GM23338 (cell line): Measurements from ENCODE around the gene TRIP10. TPM values are rescaled to one million over a fixed set of nuclear protein-coding genes. Genes with fewer than 3 reads are reported as not detected.

Experiments
- ATAC-seq: fragments of 200-7000 bp; cut with Tn5 transposase; 3 replicates; pipeline ENCODE4 v1.9.1; 2020
- DNase-seq: peaks from one replicate; pipeline ENCODE4 v3.0.0-alpha.2; 2015; ENCODE audit warnings: low spot score
- H2AFZ ChIP-seq: fragments of 200-600 bp; sonication (generic); 2 replicates; pipeline ENCODE4 v1.8.0; 2016; ENCODE audit warnings: antibody characterized with exemption, mild to moderate bottlenecking, moderate library complexity
- H3F3A ChIP-seq: fragments of 200-600 bp; sonication (generic); replicated peaks from 2 replicates; pipeline ENCODE4 v1.8.0; 2017; ENCODE audit warnings: antibody characterized with exemption, mixed run types, low read depth
- H3K27ac ChIP-seq: fragments of 200-600 bp; sonication (generic); 2 replicates; pipeline ENCODE4 v1.6.1; 2016; ENCODE audit warnings: low read depth
- H3K27me3 ChIP-seq: fragments of 200-600 bp; sonication (generic); 2 replicates; pipeline ENCODE4 v1.8.0; 2016; ENCODE audit warnings: mild to moderate bottlenecking, mixed run types, moderate library complexity; ENCODE audit not compliant: insufficient read depth
- H3K36me3 ChIP-seq: fragments of 200-600 bp; sonication (generic); 2 replicates; pipeline ENCODE4 v1.8.0; 2016; ENCODE audit warnings: mild to moderate bottlenecking; ENCODE audit not compliant: insufficient read depth
- H3K4me1 ChIP-seq: fragments of 200-600 bp; sonication (generic); 2 replicates; pipeline ENCODE4 v1.8.0; 2016; ENCODE audit warnings: mild to moderate bottlenecking, moderate library complexity; ENCODE audit not compliant: insufficient read depth
- H3K4me2 ChIP-seq: fragments of 200-600 bp; sonication (generic); 2 replicates; pipeline ENCODE4 v1.7.1; 2017; ENCODE audit warnings: mixed run types
- H3K4me3 ChIP-seq: fragments of 200-600 bp; sonication (generic); 2 replicates; pipeline ENCODE4 v1.6.1; 2016; ENCODE audit warnings: mixed run types
- H3K79me2 ChIP-seq: fragments of 200-600 bp; sonication (generic); replicated peaks from 2 replicates; pipeline ENCODE4 v1.8.0; 2017; ENCODE audit warnings: mild to moderate bottlenecking; ENCODE audit not compliant: insufficient read depth
- H3K9me2 ChIP-seq: fragments of 200-600 bp; sonication (generic); 2 replicates; pipeline ENCODE4 v1.8.0; 2017; ENCODE audit not compliant: insufficient read depth
- H4K20me1 ChIP-seq: fragments of 200-600 bp; sonication (generic); replicated peaks from 2 replicates; pipeline ENCODE4 v1.8.0; 2017; ENCODE audit warnings: mild to moderate bottlenecking; ENCODE audit not compliant: insufficient read depth
- H3K27ac Mint-ChIP-seq: 2 replicates; pipeline ENCODE4 v1.8.0; 2020; ENCODE audit warnings: inconsistent platforms, mild to moderate bottlenecking, moderate library complexity, mixed read lengths
- H3K27me3 Mint-ChIP-seq: 3 replicates; pipeline ENCODE4 v1.8.0; 2022; ENCODE audit warnings: low read depth, mild to moderate bottlenecking, moderate library complexity, mixed read lengths, inconsistent platforms; ENCODE audit not compliant: insufficient read depth, poor library complexity
- H3K36me3 Mint-ChIP-seq: 3 replicates; pipeline ENCODE4 v1.8.0; 2021; ENCODE audit warnings: low read depth, mild to moderate bottlenecking, inconsistent platforms, moderate library complexity, mixed read lengths
- H3K4me1 Mint-ChIP-seq: 3 replicates; pipeline ENCODE4 v1.8.0; 2020; ENCODE audit warnings: mild to moderate bottlenecking, inconsistent platforms, mixed read lengths
- H3K4me3 Mint-ChIP-seq: 3 replicates; pipeline ENCODE4 v1.8.0; 2021; ENCODE audit warnings: moderate library complexity, mild to moderate bottlenecking, inconsistent platforms, mixed read lengths
- H3K9me3 Mint-ChIP-seq: 3 replicates; pipeline ENCODE4 v1.8.0; 2020; ENCODE audit warnings: moderate library complexity, mild to moderate bottlenecking, inconsistent platforms, mixed read lengths
- EZH2 ChIP-seq: fragments of 200-600 bp; sonication (generic); IDR thresholded peaks from one replicate; pipeline ENCODE4 v1.8.0; 2017; ENCODE audit warnings: antibody characterized with exemption, mild to moderate bottlenecking, low read depth; ENCODE audit not compliant: unreplicated experiment
- EZH2phosphoT487 ChIP-seq: fragments of 200-600 bp; sonication (generic); IDR thresholded peaks from one replicate; pipeline ENCODE4 v1.8.1; 2018; ENCODE audit warnings: antibody characterized with exemption; ENCODE audit not compliant: unreplicated experiment
- JUNB ChIP-seq: IDR thresholded peaks from one replicate; pipeline ENCODE4 v1.6.1; 2016; ENCODE audit warnings: antibody characterized with exemption; ENCODE audit not compliant: unreplicated experiment
- NANOG ChIP-seq: IDR thresholded peaks from 2 replicates; pipeline ENCODE4 v1.6.1; 2016; ENCODE audit warnings: antibody characterized with exemption, borderline replicate concordance
- POLR2AphosphoS5 ChIP-seq: IDR thresholded peaks from 2 replicates; pipeline ENCODE4 v1.6.1; 2016; ENCODE audit warnings: antibody characterized with exemption, low read depth
- STAT1 ChIP-seq: IDR thresholded peaks from one replicate; pipeline ENCODE4 v1.6.1; 2016; ENCODE audit warnings: antibody characterized with exemption; ENCODE audit not compliant: unreplicated experiment
- ZNF114 ChIP-seq: fragments of 250-450 bp; sonication (Bioruptor Pico); IDR thresholded peaks from 2 replicates; pipeline ENCODE4 v1.5.0; 2020; ENCODE audit warnings: mild to moderate bottlenecking, moderate library complexity
- ZNF331 ChIP-seq: fragments of 250-450 bp; sonication (Bioruptor Pico); IDR thresholded peaks from 2 replicates; pipeline ENCODE4 v1.5.0; 2020; ENCODE audit warnings: low read depth, mild to moderate bottlenecking, moderate library complexity
- polyA plus RNA-seq: library from polyadenylated mRNA; unstranded; fragments of >200 nt; fragmentation: Nextera tagmentation; extraction: Ambion mirVana; gene quantifications from 2 replicates; pipeline ENCODE4 v1.2.1, GENCODE V29; 2016
- total RNA-seq: library from RNA; depleted of rRNA; stranded (reverse); fragments of >200 nt; shearing (Covaris generic); gene quantifications from 2 replicates; pipeline ENCODE4 v1.2.3, GENCODE V29; 2014
- TF ChIP-seq, protein P1 (sequence below): fragments of 250-450 bp; sonication (Bioruptor Pico); IDR thresholded peaks from 2 replicates; pipeline ENCODE4 v1.5.0; 2020; ENCODE audit warnings: mild to moderate bottlenecking, moderate library complexity
- TF ChIP-seq, protein P2 (sequence below): IDR thresholded peaks from one replicate; pipeline ENCODE4 v1.6.1; 2018; ENCODE audit warnings: antibody characterized with exemption; ENCODE audit not compliant: unreplicated experiment
- TF ChIP-seq, protein P3 (sequence below), 2 experiments: fragments of 200-600 bp in 1 of 2; sonication (generic) in 1 of 2; conservative IDR thresholded peaks; 2 replicates each; pipeline versions ENCODE4 v1.5.1 to v1.6.1; 2016 to 2017; ENCODE audit warnings: antibody characterized with exemption in 2 of 2, low read depth in 2 of 2, mild to moderate bottlenecking in 2 of 2, moderate library complexity in 1 of 2
- TF ChIP-seq, protein P4 (sequence below): IDR thresholded peaks from 2 replicates; pipeline ENCODE4 v1.6.1; 2016; ENCODE audit warnings: antibody characterized with exemption

TRIP10 gene
- total and polyA plus RNA-seq, 2 experiments from 2014 or later, result 56.8 to 68.5 TPM

DNA sequence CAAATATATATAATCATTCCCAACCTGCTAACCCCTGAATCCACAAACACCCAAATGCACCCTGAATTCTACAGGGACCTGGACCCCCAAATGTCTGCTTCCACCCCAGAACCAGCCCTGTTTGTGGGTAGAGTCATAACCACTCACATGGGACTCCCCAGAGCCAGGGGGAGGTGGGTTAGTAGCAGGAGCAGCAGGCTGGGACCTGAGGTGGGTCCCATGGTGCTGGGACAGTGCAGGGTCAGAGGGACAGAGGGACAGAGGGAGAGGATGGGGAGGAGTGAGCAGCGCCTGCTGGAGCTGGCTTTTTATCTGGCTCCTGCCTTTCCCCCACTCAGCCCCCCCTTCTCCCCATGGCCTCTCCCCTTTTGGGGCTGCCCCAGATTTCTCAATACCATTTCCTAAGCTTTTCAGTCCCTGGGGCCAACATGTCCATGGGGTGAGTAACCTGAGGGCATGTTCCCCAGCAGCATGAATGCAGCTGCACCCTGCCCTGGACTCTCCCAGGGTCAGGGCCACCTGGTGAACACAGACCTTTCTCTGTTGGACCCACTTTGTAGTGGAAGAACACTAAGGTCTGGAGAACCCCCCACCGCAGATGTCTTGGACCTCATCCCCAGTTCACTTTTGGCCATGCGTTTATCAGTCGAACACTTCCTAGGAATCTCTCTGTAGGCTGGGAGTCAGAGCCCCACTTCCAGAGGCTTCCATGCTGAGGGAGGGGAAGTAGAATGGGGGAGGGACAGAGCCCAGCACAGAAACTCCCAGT, 18.9 kb upstream of the TRIP10 start, which contains the start of gene C3 (continued):
- TF ChIP-seq, protein P1, sequence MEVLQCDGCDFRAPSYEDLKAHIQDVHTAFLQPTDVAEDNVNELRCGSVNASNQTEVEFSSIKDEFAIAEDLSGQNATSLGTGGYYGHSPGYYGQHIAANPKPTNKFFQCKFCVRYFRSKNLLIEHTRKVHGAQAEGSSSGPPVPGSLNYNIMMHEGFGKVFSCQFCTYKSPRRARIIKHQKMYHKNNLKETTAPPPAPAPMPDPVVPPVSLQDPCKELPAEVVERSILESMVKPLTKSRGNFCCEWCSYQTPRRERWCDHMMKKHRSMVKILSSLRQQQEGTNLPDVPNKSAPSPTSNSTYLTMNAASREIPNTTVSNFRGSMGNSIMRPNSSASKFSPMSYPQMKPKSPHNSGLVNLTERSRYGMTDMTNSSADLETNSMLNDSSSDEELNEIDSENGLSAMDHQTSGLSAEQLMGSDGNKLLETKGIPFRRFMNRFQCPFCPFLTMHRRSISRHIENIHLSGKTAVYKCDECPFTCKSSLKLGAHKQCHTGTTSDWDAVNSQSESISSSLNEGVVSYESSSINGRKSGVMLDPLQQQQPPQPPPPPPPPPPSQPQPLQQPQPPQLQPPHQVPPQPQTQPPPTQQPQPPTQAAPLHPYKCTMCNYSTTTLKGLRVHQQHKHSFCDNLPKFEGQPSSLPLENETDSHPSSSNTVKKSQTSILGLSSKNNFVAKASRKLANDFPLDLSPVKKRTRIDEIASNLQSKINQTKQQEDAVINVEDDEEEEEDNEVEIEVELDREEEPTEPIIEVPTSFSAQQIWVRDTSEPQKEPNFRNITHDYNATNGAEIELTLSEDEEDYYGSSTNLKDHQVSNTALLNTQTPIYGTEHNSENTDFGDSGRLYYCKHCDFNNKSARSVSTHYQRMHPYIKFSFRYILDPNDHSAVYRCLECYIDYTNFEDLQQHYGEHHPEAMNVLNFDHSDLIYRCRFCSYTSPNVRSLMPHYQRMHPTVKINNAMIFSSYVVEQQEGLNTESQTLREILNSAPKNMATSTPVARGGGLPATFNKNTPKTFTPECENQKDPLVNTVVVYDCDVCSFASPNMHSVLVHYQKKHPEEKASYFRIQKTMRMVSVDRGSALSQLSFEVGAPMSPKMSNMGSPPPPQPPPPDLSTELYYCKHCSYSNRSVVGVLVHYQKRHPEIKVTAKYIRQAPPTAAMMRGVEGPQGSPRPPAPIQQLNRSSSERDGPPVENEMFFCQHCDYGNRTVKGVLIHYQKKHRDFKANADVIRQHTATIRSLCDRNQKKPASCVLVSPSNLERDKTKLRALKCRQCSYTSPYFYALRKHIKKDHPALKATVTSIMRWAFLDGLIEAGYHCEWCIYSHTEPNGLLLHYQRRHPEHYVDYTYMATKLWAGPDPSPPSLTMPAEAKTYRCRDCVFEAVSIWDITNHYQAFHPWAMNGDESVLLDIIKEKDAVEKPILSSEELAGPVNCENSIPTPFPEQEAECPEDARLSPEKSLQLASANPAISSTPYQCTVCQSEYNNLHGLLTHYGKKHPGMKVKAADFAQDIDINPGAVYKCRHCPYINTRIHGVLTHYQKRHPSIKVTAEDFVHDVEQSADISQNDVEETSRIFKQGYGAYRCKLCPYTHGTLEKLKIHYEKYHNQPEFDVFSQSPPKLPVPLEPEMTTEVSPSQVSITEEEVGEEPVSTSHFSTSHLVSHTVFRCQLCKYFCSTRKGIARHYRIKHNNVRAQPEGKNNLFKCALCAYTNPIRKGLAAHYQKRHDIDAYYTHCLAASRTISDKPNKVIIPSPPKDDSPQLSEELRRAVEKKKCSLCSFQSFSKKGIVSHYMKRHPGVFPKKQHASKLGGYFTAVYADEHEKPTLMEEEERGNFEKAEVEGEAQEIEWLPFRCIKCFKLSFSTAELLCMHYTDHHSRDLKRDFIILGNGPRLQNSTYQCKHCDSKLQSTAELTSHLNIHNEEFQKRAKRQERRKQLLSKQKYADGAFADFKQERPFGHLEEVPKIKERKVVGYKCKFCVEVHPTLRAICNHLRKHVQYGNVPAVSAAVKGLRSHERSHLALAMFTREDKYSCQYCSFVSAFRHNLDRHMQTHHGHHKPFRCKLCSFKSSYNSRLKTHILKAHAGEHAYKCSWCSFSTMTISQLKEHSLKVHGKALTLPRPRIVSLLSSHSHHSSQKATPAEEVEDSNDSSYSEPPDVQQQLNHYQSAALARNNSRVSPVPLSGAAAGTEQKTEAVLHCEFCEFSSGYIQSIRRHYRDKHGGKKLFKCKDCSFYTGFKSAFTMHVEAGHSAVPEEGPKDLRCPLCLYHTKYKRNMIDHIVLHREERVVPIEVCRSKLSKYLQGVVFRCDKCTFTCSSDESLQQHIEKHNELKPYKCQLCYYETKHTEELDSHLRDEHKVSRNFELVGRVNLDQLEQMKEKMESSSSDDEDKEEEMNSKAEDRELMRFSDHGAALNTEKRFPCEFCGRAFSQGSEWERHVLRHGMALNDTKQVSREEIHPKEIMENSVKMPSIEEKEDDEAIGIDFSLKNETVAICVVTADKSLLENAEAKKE (CRISPR knock-in tag), result no peak
- TF ChIP-seq STAT1, result no peak
- no peak for TF ChIP-seq ZNF331 (CRISPR knock-in tag)
- no peak for TF ChIP-seq JUNB
- no peak for TF ChIP-seq EZH2

DNA sequence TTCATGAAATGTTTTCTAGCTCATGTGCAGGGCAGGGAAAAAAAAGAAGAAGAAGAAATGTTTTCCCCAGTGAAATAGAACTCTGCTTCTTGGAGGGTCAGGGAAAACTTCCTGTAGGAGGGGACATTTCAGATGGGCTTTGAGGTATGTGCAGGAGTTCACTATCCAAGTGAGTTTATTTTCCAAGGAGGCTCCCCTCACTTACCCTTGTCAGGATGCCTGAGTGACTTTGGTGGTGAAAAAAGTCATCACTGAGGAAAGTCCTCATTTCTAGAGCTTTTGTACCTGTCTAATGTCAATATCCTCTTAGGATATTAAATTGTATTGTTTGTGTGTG, 18.4 kb upstream of the TRIP10 start:
- peaks cover 24% of the 10 kb centered on the region for H3K36me3 Mint-ChIP-seq
- Histone ChIP-seq H3F3A (peaks cover 8% of the 10 kb centered on the region), H3K4me2 (no peak overlapping the region), H4K20me1 (no peaks in the 10 kb centered on the region), H3K4me3 (no peak overlapping the region), H3K9me2 (no peaks in the 10 kb centered on the region), H3K27me3 (no peaks in the 10 kb centered on the region), H3K79me2 (no peaks in the 10 kb centered on the region), H3K4me1 (peaks cover 12% of the 10 kb centered on the region), H3K27ac (no peak overlapping the region), H3K36me3 (no peaks in the 10 kb centered on the region), H2AFZ (no peak overlapping the region)
- ATAC-seq, result no peak
- no peak overlapping the region for H3K4me3 Mint-ChIP-seq
- H3K27me3 Mint-ChIP-seq, result peaks cover 17% of the 10 kb centered on the region
- no peak overlapping the region for H3K27ac Mint-ChIP-seq
- H3K4me1 Mint-ChIP-seq, result peaks cover 6% of the 10 kb centered on the region
- DNase-seq, result no peak
- peaks cover 45% of the 10 kb centered on the region for H3K9me3 Mint-ChIP-seq
- TF ChIP-seq STAT1 (no peak), NANOG (no peak), JUNB (no peak), ZNF114 (no peak), EZH2 (no peak), EZH2phosphoT487 (no peak), POLR2AphosphoS5 (no peak), ZNF331 (CRISPR knock-in tag) (no peak)
- TF ChIP-seq, protein P2, sequence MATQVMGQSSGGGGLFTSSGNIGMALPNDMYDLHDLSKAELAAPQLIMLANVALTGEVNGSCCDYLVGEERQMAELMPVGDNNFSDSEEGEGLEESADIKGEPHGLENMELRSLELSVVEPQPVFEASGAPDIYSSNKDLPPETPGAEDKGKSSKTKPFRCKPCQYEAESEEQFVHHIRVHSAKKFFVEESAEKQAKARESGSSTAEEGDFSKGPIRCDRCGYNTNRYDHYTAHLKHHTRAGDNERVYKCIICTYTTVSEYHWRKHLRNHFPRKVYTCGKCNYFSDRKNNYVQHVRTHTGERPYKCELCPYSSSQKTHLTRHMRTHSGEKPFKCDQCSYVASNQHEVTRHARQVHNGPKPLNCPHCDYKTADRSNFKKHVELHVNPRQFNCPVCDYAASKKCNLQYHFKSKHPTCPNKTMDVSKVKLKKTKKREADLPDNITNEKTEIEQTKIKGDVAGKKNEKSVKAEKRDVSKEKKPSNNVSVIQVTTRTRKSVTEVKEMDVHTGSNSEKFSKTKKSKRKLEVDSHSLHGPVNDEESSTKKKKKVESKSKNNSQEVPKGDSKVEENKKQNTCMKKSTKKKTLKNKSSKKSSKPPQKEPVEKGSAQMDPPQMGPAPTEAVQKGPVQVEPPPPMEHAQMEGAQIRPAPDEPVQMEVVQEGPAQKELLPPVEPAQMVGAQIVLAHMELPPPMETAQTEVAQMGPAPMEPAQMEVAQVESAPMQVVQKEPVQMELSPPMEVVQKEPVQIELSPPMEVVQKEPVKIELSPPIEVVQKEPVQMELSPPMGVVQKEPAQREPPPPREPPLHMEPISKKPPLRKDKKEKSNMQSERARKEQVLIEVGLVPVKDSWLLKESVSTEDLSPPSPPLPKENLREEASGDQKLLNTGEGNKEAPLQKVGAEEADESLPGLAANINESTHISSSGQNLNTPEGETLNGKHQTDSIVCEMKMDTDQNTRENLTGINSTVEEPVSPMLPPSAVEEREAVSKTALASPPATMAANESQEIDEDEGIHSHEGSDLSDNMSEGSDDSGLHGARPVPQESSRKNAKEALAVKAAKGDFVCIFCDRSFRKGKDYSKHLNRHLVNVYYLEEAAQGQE, result no peak
- TF ChIP-seq, protein P3, sequence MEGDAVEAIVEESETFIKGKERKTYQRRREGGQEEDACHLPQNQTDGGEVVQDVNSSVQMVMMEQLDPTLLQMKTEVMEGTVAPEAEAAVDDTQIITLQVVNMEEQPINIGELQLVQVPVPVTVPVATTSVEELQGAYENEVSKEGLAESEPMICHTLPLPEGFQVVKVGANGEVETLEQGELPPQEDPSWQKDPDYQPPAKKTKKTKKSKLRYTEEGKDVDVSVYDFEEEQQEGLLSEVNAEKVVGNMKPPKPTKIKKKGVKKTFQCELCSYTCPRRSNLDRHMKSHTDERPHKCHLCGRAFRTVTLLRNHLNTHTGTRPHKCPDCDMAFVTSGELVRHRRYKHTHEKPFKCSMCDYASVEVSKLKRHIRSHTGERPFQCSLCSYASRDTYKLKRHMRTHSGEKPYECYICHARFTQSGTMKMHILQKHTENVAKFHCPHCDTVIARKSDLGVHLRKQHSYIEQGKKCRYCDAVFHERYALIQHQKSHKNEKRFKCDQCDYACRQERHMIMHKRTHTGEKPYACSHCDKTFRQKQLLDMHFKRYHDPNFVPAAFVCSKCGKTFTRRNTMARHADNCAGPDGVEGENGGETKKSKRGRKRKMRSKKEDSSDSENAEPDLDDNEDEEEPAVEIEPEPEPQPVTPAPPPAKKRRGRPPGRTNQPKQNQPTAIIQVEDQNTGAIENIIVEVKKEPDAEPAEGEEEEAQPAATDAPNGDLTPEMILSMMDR (conservative IDR thresholded peaks at IDR 0.05; ENCODE audit: low read depth in 2 of 2), result no peak
- TF ChIP-seq, protein P4, sequence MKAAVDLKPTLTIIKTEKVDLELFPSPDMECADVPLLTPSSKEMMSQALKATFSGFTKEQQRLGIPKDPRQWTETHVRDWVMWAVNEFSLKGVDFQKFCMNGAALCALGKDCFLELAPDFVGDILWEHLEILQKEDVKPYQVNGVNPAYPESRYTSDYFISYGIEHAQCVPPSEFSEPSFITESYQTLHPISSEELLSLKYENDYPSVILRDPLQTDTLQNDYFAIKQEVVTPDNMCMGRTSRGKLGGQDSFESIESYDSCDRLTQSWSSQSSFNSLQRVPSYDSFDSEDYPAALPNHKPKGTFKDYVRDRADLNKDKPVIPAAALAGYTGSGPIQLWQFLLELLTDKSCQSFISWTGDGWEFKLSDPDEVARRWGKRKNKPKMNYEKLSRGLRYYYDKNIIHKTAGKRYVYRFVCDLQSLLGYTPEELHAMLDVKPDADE, result no peak
